SH-SY5Y (cell line): Measurements from ENCODE around the gene C7orf57.

Experiments used
- GATA2 ChIP-seq: IDR thresholded peaks from 2 replicates; pipeline ENCODE4 v1.6.1; 2011; ENCODE audit warnings: mild to moderate bottlenecking, low read depth, low read length
- GATA3 ChIP-seq: IDR thresholded peaks from 2 replicates; pipeline ENCODE4 v1.6.1; 2011; ENCODE audit warnings: low read depth, mild to moderate bottlenecking, low read length, moderate library complexity

DNA sequence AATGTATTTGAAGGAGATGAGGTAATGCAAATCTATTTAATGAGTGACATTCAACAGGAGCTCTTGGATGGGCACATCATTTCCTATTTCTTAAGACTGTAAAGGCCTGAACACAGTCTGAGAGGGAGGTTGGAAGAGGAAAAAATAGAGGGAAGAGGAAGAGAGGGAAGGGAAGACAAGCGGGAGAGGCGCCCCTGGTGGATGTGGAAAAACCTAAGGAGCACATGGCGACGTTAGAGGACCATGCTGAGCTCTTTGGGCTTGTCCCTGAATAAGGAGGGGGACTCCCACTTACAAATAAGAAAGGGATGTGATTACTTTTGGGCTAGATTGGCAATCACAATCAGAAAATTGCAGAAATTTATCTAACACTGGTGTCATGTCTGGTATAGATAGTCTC lies 26.1 kb upstream of the C7orf57 start:
- TF ChIP-seq GATA3, result no peak
- TF ChIP-seq GATA2, result no peak
